ENCODE data around the gene MBD1.
A peak's percentile ranks its signal among the peaks of the same experiment; 100 is the strongest.
"Not testable (repeated sequence)": the region's sequence is repeated elsewhere in the genome, so short reads cannot be mapped to it uniquely, and the experiment has no call there.

Gene MBD1

GRCh38 chr18:50288348-50289107 lies 7.2 kb upstream of the MBD1 start:
- not testable (repeated sequence) for DNase-seq

DNA sequence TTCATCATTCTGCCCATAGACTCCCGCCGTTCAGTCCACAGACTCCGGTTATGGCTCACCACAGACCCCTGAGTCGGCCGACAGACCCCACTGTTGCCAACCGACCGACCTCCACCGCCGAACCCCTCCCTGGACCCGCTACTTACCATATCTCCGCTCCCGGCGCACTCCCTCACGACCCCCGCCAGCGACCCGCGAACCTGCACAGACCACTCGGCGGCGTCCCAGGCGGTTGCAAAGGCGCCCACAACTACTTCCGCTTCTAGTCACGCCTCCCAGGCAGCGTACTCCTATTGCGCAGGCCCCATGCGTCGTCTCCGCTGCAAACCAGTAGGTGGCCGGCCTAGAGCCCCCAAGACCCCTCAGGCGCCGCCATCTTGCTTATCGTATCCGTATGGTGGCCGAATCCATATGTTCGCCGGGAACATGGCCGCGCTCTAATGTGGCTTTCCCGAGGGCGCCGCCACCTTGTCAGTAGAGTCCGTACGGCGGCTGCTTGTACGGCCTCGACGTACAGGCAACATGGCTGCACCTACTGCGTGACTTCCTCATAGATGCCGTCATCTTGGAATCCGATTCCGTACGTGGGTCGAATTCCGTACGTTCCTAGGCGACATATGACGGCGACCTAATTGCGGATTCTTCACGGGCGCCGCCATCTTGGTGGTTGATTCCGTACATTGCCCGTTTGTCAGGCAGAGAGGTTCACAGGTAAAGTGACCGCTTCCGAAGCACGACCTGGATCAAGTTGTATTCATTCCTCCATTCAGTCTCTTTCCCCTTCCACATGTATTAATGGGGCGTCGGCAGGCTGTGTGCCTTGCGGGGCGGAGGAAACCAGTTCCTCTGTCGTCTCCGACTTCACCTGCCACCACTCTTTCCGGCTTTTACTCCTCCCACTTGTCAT lies 6.4 kb upstream of the MBD1 start, which contains the start of gene CXXC1:
Gene CXXC1, minus strand, starts transcription at position 252 of the 907 bp plus-strand sequence. Its CDS starts 103 bp downstream, at position 149.
- peak; percentile 99 for DNase-seq

- DNase-seq: no peak
These were observed 5.7 kb upstream of the MBD1 start for GRCh38 chr18:50287028-50287440.

- DNase-seq: peak; percentile 48
These were observed 5.2 kb upstream of the MBD1 start for GRCh38 chr18:50286391-50287027.

- DNase-seq: no peak
These were observed 4.5 kb upstream of the MBD1 start for GRCh38 chr18:50285631-50286321.

DNA sequence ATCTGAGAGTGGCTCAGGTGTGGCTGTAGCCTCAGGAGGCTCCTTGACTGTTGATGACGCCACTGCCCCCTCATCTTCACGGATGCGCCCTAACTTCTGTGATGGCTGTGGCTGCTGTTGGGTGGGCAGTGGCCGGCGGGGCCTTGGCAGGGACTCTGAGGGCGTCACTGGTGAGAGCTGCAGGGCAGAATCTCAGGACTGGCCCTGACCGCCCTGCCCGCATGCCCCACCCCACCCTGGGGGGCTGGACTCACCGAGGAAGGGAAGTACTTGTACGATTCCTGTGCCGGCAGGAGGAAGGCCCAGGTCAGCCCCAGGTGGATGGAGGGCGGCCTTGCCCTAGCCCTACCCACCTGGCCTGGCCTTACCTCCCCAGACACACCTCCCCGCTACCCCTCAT lies 3.7 kb upstream of the MBD1 start:
- DNase-seq: no peak

DNA sequence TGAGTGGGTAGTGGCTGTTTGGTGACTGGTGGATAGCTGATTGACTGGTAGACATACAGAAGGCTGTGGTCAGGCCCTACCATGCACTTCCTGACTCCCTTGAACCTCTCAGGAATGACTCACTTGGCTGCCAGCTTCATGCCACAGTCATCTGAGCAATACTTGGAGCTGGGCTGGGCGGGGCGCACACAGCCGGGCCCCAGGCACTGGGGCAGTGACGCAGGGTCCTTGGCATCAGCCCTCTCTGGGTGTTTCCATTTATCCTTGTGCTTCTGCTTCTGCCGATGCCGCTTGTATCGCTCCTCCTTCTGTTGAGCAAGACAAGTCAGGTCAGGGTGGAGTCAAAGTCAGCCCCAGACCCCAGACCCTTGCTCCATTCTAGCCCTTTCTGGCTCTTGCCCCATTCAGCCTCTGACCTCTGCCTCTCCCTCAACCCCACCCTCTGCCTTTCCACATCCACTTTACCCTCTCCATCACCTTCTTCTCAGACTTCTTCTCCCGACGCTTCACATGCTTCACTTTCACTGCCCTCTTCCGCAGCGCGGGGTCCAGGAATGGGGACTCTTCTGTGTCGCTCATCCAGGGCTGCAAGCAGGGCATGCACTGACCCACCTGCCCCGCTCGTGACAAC lies 3.0 kb upstream of the MBD1 start:
- DNase-seq: no peak

- no peak for DNase-seq
These were observed 2.3 kb upstream of the MBD1 start for GRCh38 chr18:50283469-50284209.

DNA sequence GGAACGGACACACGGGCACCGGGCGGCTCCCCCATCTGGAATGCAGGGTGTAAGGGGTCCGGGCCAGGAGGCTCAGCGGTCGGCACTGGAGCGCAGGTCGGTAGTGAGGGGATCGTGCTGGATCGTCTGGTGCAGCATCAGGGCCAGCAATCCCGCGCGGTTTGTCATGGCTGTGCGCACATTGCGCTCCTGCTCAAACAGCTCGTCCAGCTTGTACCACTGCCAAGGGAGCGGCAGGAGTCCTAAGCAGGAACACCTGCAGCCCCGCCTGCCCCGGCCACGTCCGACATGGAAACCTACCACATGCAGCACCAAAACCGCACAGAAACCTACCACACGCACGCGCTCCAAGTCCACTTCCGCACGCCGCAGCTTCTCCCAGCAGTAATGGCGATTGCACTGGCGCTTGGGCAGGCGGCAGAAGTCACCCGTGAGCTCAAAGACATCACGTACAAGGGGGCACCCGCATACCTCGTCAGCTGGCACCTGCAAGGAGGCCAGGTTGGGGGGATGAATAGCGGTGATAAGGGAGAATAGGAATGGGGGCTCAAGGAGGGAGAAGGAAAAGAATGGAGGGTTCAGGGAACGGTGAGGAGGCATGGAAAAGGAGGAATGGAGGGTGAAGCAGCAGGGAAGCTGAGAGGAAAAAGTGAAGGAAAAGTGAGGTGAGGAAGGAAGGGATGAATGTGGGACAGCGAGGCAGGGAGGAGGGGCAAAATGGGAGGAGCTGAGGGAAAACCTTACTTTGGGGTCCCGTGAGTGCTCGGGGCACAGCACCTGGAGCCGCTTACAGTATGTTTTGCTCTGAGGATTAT lies 1.4 kb upstream of the MBD1 start:
- no peak for DNase-seq

GRCh38 chr18:50281972-50282520 lies 723 bp upstream of the MBD1 start:
- DNase-seq: no peak

GRCh38 chr18:50280707-50281294 lies 522 bp downstream of the MBD1 start:
- DNase-seq: no peak

DNA sequence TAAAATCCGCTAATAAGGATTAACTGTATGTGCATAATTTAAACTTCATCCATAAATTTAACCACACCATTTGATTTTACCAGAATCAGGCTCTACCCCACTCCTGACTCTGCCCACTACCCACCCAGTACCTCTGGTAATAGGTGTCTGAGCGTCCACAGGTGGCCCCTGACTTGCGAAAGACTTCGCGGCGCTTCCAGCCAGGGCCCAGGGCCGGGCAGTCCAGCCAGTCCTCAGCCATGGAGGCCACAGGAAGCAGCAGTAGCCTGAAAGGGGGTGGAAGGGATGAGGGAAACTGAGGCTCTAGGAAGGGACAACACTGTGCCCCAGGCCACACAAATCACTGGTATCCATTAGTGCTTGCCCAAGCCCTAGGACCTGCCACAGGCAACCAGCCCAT lies 1.6 kb downstream of the MBD1 start:
- DNase-seq: no peak

DNA sequence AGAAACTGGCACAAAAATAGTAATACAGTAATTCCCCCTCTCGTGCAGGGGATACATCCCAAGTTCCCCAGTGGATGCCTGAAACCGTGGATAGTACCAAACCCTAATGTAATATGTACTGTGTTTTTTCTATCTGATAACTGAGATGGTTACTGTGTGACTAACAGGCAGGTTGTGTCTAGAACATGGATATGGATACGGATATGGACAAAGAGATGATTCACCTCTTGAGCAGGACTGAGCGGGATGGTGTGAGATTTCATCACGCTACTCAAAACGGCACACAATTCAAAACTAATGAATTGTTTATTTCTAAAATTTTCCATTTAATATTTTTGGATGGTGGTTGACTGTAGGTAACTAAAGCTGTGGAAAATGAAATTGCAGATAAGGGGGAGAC lies 3.4 kb downstream of the MBD1 start:
- no peak for DNase-seq

DNA sequence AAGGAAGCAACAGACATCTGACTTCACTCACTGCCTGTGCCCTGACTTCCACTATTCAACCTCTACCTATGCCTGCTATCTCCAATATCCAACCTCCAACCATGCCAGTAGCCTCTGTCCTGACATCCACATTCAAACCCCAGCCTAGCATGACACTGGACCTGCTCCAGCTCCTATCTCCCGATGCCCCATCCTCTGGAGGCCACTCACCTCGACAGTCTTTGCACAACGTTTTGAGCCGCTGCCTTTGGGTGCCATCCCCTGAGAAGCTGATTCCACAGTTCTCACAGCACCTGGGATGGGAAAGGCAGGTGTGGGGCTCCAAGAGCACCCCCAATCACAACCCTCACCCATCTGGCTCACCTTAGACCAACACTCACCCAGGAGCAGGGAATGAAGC lies 4.9 kb downstream of the MBD1 start:
- DNase-seq: no peak

- no peak for DNase-seq
These were observed 5.8 kb downstream of the MBD1 start for GRCh38 chr18:50275503-50276036.

DNA sequence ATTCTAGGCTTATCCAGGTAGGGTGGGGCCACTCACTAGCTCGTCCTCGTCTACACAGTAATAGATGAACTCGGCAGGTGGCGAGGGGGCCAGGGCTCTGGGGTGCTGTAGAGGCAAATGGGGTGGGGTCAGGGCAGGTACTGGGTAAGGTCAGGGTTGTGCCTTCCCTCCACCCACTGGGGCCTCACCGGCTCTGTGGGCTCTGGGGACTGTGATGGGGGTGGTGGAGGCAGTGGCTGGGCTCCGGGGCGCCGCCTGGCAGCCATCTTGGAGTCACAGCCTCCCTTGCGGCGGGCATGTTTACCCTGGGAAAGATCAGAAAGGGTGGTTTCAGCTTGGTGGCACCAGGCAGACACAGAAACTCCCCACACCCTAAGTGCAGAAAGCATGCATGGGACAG lies 6.4 kb downstream of the MBD1 start:
- no peak for DNase-seq

DNA sequence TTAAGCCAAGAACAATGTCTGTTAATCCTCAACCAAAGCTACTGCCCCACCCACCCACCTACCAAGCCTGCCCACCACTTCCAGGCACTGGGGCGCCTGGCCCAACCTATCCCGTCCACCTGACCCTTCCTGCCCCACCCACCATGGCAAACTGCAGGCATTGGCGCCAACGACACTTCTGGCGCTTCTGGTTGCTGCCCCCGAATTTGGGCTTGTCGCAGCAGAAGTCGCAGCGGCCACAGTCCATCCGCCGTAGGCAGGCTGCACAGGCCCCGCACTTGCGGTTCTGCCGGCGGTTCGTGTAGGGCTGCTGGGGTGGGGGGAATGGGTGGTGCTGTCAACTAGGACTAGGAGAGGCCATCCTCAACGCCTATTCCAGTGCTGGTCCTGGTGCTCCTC lies 7.3 kb downstream of the MBD1 start:
- no peak for DNase-seq

- no peak for DNase-seq
These were observed 7.9 kb downstream of the MBD1 start for GRCh38 chr18:50273203-50274043.

DNA sequence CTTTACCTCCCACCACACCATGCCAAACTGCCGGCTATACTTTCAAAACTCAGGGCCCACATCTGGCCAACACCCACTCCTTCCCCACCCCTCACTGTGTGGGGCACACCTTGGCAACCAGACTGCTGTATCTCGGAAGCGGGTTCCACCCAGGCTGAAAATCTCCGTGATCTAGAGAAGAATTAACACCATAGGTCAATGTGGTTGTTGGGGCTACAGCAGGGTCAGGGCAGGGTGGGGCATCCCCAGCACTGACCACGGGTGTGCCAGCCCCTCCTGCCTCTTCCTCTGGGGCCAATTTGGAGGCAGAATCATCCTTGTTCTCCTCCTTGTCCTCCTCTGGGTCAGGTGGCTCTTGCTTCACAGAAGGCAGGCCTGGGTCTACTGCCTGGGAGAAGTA lies 8.8 kb downstream of the MBD1 start:
- DNase-seq: no peak

All from NCI-H345 (cell line).